NCI-H524 treated with DMSO at 0.1 percent for 48 hours (cell line): Measurements from ENCODE around the gene ENTPD1.
"Not testable (repeated sequence)": the region's sequence is repeated elsewhere in the genome, so short reads cannot be mapped to it uniquely, and the experiment has no call there.

ENCODE experiments used
- DNase-seq: peaks from one replicate; lab custom pipeline; 2025; lab: John Stamatoyannopoulos, UW

The ENTPD1 gene

GRCh38 chr10:95758351-95759025 is 2.5 kb downstream of the ENTPD1 start:
- DNase-seq: no peak

GRCh38 chr10:95759233-95759826 is 3.4 kb downstream of the ENTPD1 start:
- DNase-seq: no peak

- DNase-seq: no peak
Measured at GRCh38 chr10:95761939-95762492, 6.1 kb downstream of the ENTPD1 start.

GRCh38 chr10:95767884-95768556 is 12.1 kb downstream of the ENTPD1 start:
- no peak for DNase-seq

- DNase-seq: no peak
Measured at GRCh38 chr10:95770084-95770720, 14.2 kb downstream of the ENTPD1 start.

- DNase-seq: not testable (repeated sequence)
Measured at GRCh38 chr10:95773454-95773853, 17.5 kb downstream of the ENTPD1 start.

GRCh38 chr10:95777638-95778037 is 21.7 kb downstream of the ENTPD1 start:
- DNase-seq: not testable (repeated sequence)

- no peak for DNase-seq
Measured at GRCh38 chr10:95782318-95782717, 26.4 kb downstream of the ENTPD1 start.

GRCh38 chr10:95783741-95784140 is 27.8 kb downstream of the ENTPD1 start:
- DNase-seq: no peak

- peak; percentile 40 for DNase-seq
Measured at GRCh38 chr10:95784279-95784913, 28.4 kb downstream of the ENTPD1 start.

- DNase-seq: no peak
Measured at GRCh38 chr10:95785317-95785716, 29.4 kb downstream of the ENTPD1 start.

GRCh38 chr10:95785942-95786669 is 30.1 kb downstream of the ENTPD1 start:
- DNase-seq: no peak

- no peak for DNase-seq
Measured at GRCh38 chr10:95787447-95787846, 31.5 kb downstream of the ENTPD1 start.

- DNase-seq: no peak
Measured at GRCh38 chr10:95788830-95789229, 32.9 kb downstream of the ENTPD1 start.

- DNase-seq: no peak
Measured at GRCh38 chr10:95789902-95790301, 33.9 kb downstream of the ENTPD1 start.

- no peak for DNase-seq
Measured at GRCh38 chr10:95790982-95791381, 35.0 kb downstream of the ENTPD1 start.

GRCh38 chr10:95791425-95791979 is 35.5 kb downstream of the ENTPD1 start:
- DNase-seq: no peak

GRCh38 chr10:95792211-95792780 is 36.3 kb downstream of the ENTPD1 start:
- DNase-seq: no peak

- DNase-seq: no peak
Measured at GRCh38 chr10:95792874-95793285, 36.9 kb downstream of the ENTPD1 start.

- no peak for DNase-seq
Measured at GRCh38 chr10:95793401-95794045, 37.6 kb downstream of the ENTPD1 start.
